ENCODE results near the gene BRD3. TPM values are rescaled to one million over a fixed set of nuclear protein-coding genes. Genes with fewer than 3 reads are reported as not detected.

Gene BRD3
- total RNA-seq, 1 experiment from 2014 or later, result 3.8 TPM

GRCh38 chr9:134024214-134024792, 43.5 kb downstream of the BRD3 start:
- no peaks in the 10 kb centered on the region for H3K36me3 ChIP-seq
- H3K27ac ChIP-seq, result no peak overlapping the region
- peaks cover 6% of the 10 kb centered on the region for H3K4me1 ChIP-seq (replicated peaks)
- no peak for DNase-seq (ENCODE audit: low read depth in 1 of 2, low spot score in 2 of 2)
- H3K27me3 ChIP-seq (replicated peaks), result no peaks in the 10 kb centered on the region
- no peaks in the 10 kb centered on the region for H3K9me3 ChIP-seq (replicated peaks)
- peak overlapping the region; percentile 16; the same call in 1 of the 2 replicates for H3K4me3 ChIP-seq

- Histone ChIP-seq H3K27ac (no peak overlapping the region), H3K4me1 (replicated peaks) (no peaks in the 10 kb centered on the region), H3K27me3 (replicated peaks) (peaks cover 22% of the 10 kb centered on the region), H3K9me3 (replicated peaks) (peaks cover 6% of the 10 kb centered on the region; the same call in 1 of the 2 replicates), H3K36me3 (no peaks in the 10 kb centered on the region), H3K4me3 (no peak overlapping the region)
- DNase-seq (ENCODE audit: low read depth in 1 of 2, low spot score in 2 of 2), result no peak
Observed at GRCh38 chr9:134014946-134015345, 52.9 kb downstream of the BRD3 start.

DNA sequence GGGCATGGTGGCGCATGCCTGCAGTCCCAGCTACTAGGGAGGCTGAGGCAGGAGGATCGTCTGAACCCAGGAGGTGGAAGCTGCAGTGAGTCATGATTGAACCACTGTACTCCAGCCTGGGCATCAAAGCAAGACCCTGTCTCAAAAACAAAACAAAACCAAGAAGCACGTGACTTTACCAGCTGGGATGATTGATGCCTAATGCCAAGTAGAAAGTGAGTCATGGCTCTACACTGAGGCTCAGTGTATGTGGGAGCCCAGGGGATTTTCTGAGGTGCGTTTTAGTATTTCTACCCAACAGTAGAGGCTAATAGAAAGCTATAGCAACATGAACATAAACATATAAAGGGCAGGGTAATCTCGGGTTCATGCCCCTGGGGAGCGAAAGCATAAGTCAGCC, 56.4 kb downstream of the BRD3 start:
- Histone ChIP-seq H3K4me3 (no peak overlapping the region), H3K4me1 (replicated peaks) (no peaks in the 10 kb centered on the region), H3K9me3 (replicated peaks) (peaks cover 6% of the 10 kb centered on the region; the same call in 1 of the 2 replicates), H3K27me3 (replicated peaks) (peaks cover 22% of the 10 kb centered on the region), H3K27ac (no peak overlapping the region), H3K36me3 (no peaks in the 10 kb centered on the region)
- no peak for DNase-seq (ENCODE audit: low read depth in 1 of 2, low spot score in 2 of 2)

DNA sequence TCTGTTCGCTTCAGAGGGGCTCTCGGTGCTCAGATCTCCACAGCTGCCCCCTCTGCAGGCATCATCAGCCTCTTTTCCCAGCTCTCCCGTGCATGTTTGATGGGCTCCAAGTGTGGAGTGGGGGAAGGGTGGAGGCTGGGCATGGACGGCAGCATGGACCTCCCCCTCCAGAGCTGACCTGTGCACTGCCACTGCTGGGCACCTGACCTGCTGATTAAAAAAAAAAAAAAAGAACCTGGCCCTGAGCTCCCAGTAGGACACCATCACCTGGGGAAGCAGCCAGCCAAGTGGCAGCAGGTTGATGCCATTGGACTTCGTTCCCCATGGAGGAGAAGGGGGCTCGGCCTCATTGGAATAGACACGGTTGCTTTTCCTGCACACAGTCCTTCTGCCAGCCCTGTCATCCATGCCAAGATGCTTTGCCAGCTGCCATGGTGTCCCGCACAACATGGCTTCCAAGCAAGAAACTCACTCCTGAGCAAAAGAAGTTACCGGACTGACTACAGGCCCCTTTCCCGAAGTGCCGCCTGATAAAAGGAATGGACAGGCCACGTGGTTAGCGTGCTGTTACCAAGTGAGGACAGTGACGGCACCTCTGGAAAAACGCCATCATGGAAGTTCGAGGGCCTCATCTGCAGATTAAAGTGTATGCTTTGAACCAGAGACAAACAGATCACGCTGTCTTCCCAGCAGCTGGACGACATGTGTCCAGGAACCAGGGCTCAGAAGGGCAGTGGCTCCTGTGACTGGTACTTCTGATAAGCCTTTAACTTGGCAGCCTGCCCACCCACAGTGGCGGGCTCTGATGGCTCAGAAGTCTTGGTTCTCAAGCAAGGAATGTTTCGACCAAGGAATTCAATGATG, 57.3 kb downstream of the BRD3 start:
- Histone ChIP-seq H3K4me3 (no peak overlapping the region), H3K36me3 (no peaks in the 10 kb centered on the region), H3K27ac (no peak overlapping the region), H3K4me1 (replicated peaks) (no peaks in the 10 kb centered on the region), H3K9me3 (replicated peaks) (peaks cover 6% of the 10 kb centered on the region; the same call in 1 of the 2 replicates), H3K27me3 (replicated peaks) (peaks cover 20% of the 10 kb centered on the region)
- no peak for DNase-seq (ENCODE audit: low read depth in 1 of 2, low spot score in 2 of 2)

DNA sequence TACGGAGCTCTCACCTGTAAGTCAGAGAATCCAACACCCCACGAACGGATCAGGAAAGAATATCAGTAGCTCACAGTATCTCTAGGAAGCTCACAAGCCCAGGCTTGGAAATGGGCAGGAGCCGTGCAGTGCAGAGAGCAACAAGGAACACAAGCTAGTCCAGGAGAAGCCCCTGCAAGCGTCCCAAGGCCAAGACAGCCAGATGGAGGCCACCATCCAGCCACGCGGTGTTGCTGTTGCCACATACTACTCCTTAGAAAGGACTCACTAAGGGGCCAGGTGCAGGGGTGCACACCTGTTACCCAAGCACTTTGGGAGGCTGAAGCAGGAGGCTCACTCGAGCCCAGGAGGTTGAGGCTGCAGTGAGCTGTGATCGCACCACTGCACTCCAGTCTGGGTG, 60.3 kb downstream of the BRD3 start:
- no peak overlapping the region for H3K27ac ChIP-seq
- no peak for DNase-seq (ENCODE audit: low read depth in 1 of 2, low spot score in 2 of 2)
- H3K36me3 ChIP-seq, result no peaks in the 10 kb centered on the region
- H3K4me3 ChIP-seq, result no peak overlapping the region
- no peaks in the 10 kb centered on the region for H3K4me1 ChIP-seq (replicated peaks)
- H3K9me3 ChIP-seq (replicated peaks), result peaks cover 6% of the 10 kb centered on the region; the same call in 1 of the 2 replicates
- H3K27me3 ChIP-seq (replicated peaks), result peaks cover 10% of the 10 kb centered on the region

GRCh38 chr9:134007150-134007549, 60.7 kb downstream of the BRD3 start:
- H3K9me3 ChIP-seq (replicated peaks), result peaks cover 6% of the 10 kb centered on the region; the same call in 1 of the 2 replicates
- no peak overlapping the region for H3K27ac ChIP-seq
- no peaks in the 10 kb centered on the region for H3K36me3 ChIP-seq
- no peaks in the 10 kb centered on the region for H3K4me1 ChIP-seq (replicated peaks)
- DNase-seq (ENCODE audit: low read depth in 1 of 2, low spot score in 2 of 2), result no peak
- peaks cover 10% of the 10 kb centered on the region for H3K27me3 ChIP-seq (replicated peaks)
- no peak overlapping the region for H3K4me3 ChIP-seq

DNA sequence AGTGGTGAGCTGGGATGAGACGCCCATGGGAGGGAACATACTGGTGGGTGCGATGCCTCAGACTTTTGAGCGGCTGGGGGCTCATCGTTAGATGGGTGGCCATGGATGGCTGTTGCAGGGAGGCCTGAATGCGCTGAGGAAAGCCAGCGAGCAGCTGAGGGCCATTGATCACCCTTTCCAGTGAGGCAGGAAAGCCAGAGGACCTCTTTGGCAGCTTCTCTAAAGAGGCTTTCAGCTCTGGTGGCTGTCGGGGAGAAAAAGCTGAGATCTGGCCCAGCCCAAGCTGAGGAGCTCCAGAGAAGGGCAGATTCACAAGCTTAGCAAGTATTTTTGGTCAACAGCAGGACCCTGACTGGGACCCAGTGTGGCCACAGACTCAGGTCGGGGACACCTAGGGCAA, 62.4 kb downstream of the BRD3 start:
- H3K9me3 ChIP-seq (replicated peaks), result no peaks in the 10 kb centered on the region
- no peaks in the 10 kb centered on the region for H3K36me3 ChIP-seq
- H3K27ac ChIP-seq, result no peak overlapping the region
- DNase-seq (ENCODE audit: low read depth in 1 of 2, low spot score in 2 of 2), result no peak
- H3K4me3 ChIP-seq, result no peak overlapping the region
- no peaks in the 10 kb centered on the region; the same call in 1 of the 2 replicates for H3K27me3 ChIP-seq (replicated peaks)
- H3K4me1 ChIP-seq (replicated peaks), result no peaks in the 10 kb centered on the region

DNA sequence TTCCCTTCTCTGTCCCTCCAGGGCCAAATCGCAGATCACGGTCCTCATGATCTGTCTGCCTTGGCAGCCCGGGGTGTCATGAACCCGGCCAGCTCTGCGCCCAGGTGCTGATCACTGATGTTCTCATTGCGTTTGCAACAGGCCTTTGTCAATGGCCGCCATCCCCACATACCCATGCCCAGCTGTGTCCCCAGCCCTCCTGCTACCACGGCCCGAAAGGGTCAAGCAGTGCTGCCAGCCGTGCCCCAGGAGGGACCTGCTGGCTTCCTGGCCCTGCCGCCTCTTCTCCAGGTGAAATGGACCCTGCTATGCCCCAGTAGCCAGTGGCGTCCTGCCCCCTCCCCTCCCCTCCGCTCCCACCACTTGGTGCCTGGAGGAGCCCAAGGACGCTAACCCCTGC, 62.9 kb downstream of the BRD3 start:
- H3K4me3 ChIP-seq, result no peak overlapping the region
- H3K9me3 ChIP-seq (replicated peaks), result no peaks in the 10 kb centered on the region
- no peaks in the 10 kb centered on the region for H3K4me1 ChIP-seq (replicated peaks)
- H3K27me3 ChIP-seq (replicated peaks), result no peaks in the 10 kb centered on the region; the same call in 1 of the 2 replicates
- H3K27ac ChIP-seq, result no peak overlapping the region
- H3K36me3 ChIP-seq, result no peaks in the 10 kb centered on the region
- no peak for DNase-seq (ENCODE audit: low read depth in 1 of 2, low spot score in 2 of 2)

DNA sequence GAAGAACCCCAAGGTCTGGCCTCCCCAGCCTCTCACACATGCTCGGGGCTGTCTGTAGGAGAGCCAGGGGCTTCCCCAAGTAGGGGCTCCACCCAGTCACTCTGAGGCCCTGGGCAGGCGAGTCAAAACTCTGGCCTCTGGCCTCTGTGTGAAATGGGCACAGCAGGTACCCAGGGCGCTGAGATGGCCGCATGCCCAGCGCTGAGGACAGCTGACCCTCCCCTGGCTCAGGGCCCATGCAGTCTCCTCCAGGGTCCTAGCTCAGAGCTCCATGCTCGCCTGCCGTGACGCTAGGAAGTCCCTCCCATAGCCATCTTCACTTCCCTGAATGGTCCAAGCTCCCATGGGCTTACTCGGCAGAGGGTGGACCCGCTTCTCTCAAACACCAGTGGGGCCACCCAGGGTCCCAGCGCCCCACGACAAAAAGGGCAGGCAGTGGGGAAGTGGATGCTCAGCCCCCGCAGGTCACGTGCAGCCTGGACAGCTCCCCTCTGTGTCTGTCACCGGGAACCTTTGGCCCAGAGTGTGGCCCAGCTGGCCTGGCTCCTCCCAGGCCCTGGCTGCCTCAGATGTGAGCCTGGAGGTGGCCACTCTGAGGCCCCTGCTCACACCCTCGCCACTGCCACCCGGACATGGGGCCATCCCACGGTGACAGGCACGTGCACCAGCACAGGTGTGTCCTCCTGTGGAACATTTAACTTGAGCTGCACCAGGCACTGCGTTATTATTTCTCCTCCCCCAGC, 63.5 kb downstream of the BRD3 start:
- no peak overlapping the region for H3K27ac ChIP-seq
- H3K27me3 ChIP-seq (replicated peaks), result no peaks in the 10 kb centered on the region; the same call in 1 of the 2 replicates
- no peak overlapping the region for H3K4me3 ChIP-seq
- no peaks in the 10 kb centered on the region for H3K9me3 ChIP-seq (replicated peaks)
- H3K36me3 ChIP-seq, result no peaks in the 10 kb centered on the region
- H3K4me1 ChIP-seq (replicated peaks), result no peaks in the 10 kb centered on the region
- no peak for DNase-seq (ENCODE audit: low read depth in 1 of 2, low spot score in 2 of 2)

DNA sequence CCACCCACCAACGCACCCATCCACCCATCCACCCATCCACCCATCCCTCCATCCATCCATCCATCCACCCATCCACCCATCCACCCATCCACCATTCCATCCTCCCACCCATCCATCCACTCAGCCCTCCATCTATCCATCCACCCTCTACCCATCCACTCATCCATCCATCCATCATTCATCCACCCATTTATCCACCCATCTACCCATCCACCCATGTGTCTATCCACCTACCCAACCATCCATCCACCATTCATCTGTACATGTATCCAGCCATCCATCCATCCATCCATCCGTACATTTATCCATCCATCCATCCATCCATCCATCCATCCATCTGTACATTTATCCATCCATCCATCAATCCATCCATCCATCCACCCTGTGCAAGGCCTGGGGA, 64.6 kb downstream of the BRD3 start:
- DNase-seq (ENCODE audit: low read depth in 1 of 2, low spot score in 2 of 2), result no peak
- no peak overlapping the region for H3K27ac ChIP-seq
- H3K36me3 ChIP-seq, result no peaks in the 10 kb centered on the region
- H3K4me1 ChIP-seq (replicated peaks), result no peaks in the 10 kb centered on the region
- no peaks in the 10 kb centered on the region for H3K9me3 ChIP-seq (replicated peaks)
- H3K27me3 ChIP-seq (replicated peaks), result no peaks in the 10 kb centered on the region
- H3K4me3 ChIP-seq, result no peak overlapping the region

GRCh38 chr9:134002796-134003195, 65.0 kb downstream of the BRD3 start:
- no peaks in the 10 kb centered on the region for H3K36me3 ChIP-seq
- no peak overlapping the region for H3K27ac ChIP-seq
- H3K4me3 ChIP-seq, result no peak overlapping the region
- no peaks in the 10 kb centered on the region for H3K9me3 ChIP-seq (replicated peaks)
- no peaks in the 10 kb centered on the region for H3K4me1 ChIP-seq (replicated peaks)
- no peak for DNase-seq (ENCODE audit: low read depth in 1 of 2, low spot score in 2 of 2)
- no peaks in the 10 kb centered on the region for H3K27me3 ChIP-seq (replicated peaks)

DNA sequence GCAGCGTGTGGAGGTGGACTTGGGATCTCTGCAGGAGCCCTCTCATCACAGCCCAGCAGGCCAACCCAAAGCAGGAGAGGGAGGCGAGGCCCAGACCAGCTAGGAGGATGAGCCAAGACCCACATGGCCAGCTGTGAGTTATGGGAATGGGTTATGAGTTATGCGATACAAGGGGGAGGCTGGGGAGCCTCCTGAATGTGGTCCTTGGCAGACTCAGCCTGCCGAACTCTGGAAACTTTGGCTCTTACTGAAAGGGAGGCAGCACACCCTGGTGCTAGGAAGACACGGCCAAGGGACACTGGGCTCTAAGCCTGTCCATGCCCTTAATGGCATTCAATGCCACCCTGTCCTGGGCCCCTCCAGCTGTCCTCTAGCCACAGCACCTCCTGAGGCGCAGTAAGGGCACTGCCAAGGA, 68.0 kb downstream of the BRD3 start:
- H3K9me3 ChIP-seq (replicated peaks), result no peaks in the 10 kb centered on the region
- H3K27ac ChIP-seq, result no peak overlapping the region
- no peak overlapping the region for H3K4me3 ChIP-seq
- DNase-seq (ENCODE audit: low read depth in 1 of 2, low spot score in 2 of 2), result no peak
- peaks cover 10% of the 10 kb centered on the region for H3K4me1 ChIP-seq (replicated peaks)
- no peaks in the 10 kb centered on the region for H3K27me3 ChIP-seq (replicated peaks)
- no peaks in the 10 kb centered on the region for H3K36me3 ChIP-seq

GRCh38 chr9:133998915-133999595, 68.8 kb downstream of the BRD3 start:
- H3K27ac ChIP-seq, result no peak overlapping the region
- H3K27me3 ChIP-seq (replicated peaks), result no peaks in the 10 kb centered on the region
- no peak overlapping the region for H3K4me3 ChIP-seq
- DNase-seq (ENCODE audit: low read depth in 1 of 2, low spot score in 2 of 2), result no peak
- no peaks in the 10 kb centered on the region for H3K9me3 ChIP-seq (replicated peaks)
- peaks cover 18% of the 10 kb centered on the region for H3K4me1 ChIP-seq (replicated peaks)
- no peaks in the 10 kb centered on the region for H3K36me3 ChIP-seq

Measured in SJSA1 (cell line).